K562 (cell line): ENCODE results near the gene SPRED2. TPM values are rescaled to one million over a fixed set of nuclear protein-coding genes. Genes with fewer than 3 reads are reported as not detected.

Experiments
- ATAC-seq: fragments of 200-7000 bp; cut with Tn5 transposase; 3 replicates; pipeline ENCODE4 v1.9.1; 2020; ENCODE audit warnings: moderate library complexity
- BruUV-seq: library from RNA; stranded (reverse); fragments of 400-500 nt; replicated peaks from 2 replicates; lab custom pipeline; 2021; lab: Mats Ljungman, UMichigan
- CTCF ChIA-PET: fragments of 300-600 bp; formaldehyde crosslinking; extraction: SDS; loops from one replicate; lab custom pipeline; 2021; ENCODE audit warnings: low intra/inter-chr PET ratio; lab: Yijun Ruan, JAX
- POLR2A ChIA-PET: fragments of 300-600, 350-650 bp; sonication (Branson Sonifier 250); formaldehyde crosslinking; extraction: SDS; loops from one replicate; lab custom pipeline; 2021; ENCODE audit warnings: antibody characterized with exemption, inconsistent platforms; lab: Yijun Ruan, JAX
- DNase-seq, 4 experiments: peaks; one replicate each; pipeline versions ENCODE4 v3.0.0 to v3.0.0-alpha.2; 2011 to 2018; ENCODE audit warnings: low spot score in 3 of 4, mixed read lengths in 3 of 4; ENCODE audit errors: extremely low read depth in 1 of 4
- FAIRE-seq: peaks from 2 replicates; lab custom pipeline; 2011; peaks lifted over from hg19 to GRCh38; lab: Jason Lieb, UNC
- H2AFZ ChIP-seq: 2 replicates; pipeline ENCODE4 v1.6.0; 2011; ENCODE audit warnings: low read depth, low read length, control low read depth, inconsistent platforms
- H3K27ac ChIP-seq: fragments of 200-600 bp; 3 replicates; pipeline ENCODE4 v1.8.0; 2011; ENCODE audit warnings: low read depth, mild to moderate bottlenecking, control low read depth, inconsistent platforms, low read length, moderate library complexity, mixed read lengths; ENCODE audit errors: extremely low read depth
- H3K27me3 ChIP-seq, 2 experiments: fragments of 300-600 bp in 1 of 2; 2 replicates in 1 of 2; 3 replicates in 1 of 2; pipeline versions ENCODE4 v1.6.0 to v1.8.0; 2011; ENCODE audit warnings: inconsistent platforms in 2 of 2, low read length in 2 of 2, mild to moderate bottlenecking in 1 of 2, mixed read lengths in 1 of 2, moderate library complexity in 1 of 2; ENCODE audit not compliant: control insufficient read depth in 2 of 2, insufficient read depth in 2 of 2
- H3K36me3 ChIP-seq: fragments of 300-600 bp; 3 replicates; pipeline ENCODE4 v1.8.0; 2011; ENCODE audit warnings: mild to moderate bottlenecking, low read length, inconsistent platforms; ENCODE audit not compliant: control insufficient read depth, insufficient read depth
- H3K4me1 ChIP-seq, 2 experiments: fragments of 200-600 bp in 1 of 2; replicated peaks in 1 of 2; 2 replicates in 1 of 2; 3 replicates in 1 of 2; pipeline versions ENCODE4 v1.5.1 to v1.8.0; 2011; ENCODE audit warnings: inconsistent platforms in 2 of 2, low read length in 2 of 2, mild to moderate bottlenecking in 1 of 2, mixed read lengths in 1 of 2, moderate library complexity in 1 of 2; ENCODE audit not compliant: control insufficient read depth in 2 of 2, insufficient read depth in 2 of 2
- H3K4me2 ChIP-seq: 2 replicates; pipeline ENCODE4 v1.6.1; 2011; ENCODE audit warnings: low read length, control low read depth, inconsistent platforms, mixed read lengths; ENCODE audit not compliant: insufficient read depth
- H3K4me3 ChIP-seq: fragments of 200-600 bp; sonication (generic), shearing (Covaris generic); 2 replicates; pipeline ENCODE4 v1.5.1; 2016; ENCODE audit warnings: control low read depth, inconsistent platforms
- H3K79me2 ChIP-seq: fragments of 200-600 bp; 3 replicates; pipeline ENCODE4 v1.8.0; 2011; ENCODE audit warnings: low read length, inconsistent platforms; ENCODE audit not compliant: control insufficient read depth, insufficient read depth
- H3K9ac ChIP-seq, 2 experiments: 2 replicates each; pipeline versions ENCODE4 v1.6.0 to v1.6.1; 2011; ENCODE audit warnings: low read depth in 2 of 2, low read length in 2 of 2, control low read depth in 1 of 2, inconsistent platforms in 1 of 2, mild to moderate bottlenecking in 1 of 2, mixed read lengths in 1 of 2; ENCODE audit not compliant: insufficient read depth in 1 of 2
- H3K9me1 ChIP-seq: one replicate; pipeline ENCODE4 v1.6.0; 2011; ENCODE audit warnings: inconsistent platforms, mild to moderate bottlenecking, low read length, moderate library complexity; ENCODE audit not compliant: control insufficient read depth, insufficient read depth
- H3K9me3 ChIP-seq: replicated peaks from 2 replicates; pipeline ENCODE4 v1.5.1; 2011; ENCODE audit warnings: low read depth, low read length, inconsistent platforms; ENCODE audit not compliant: control insufficient read depth, insufficient read depth
- H4K20me1 ChIP-seq: replicated peaks from 2 replicates; pipeline ENCODE4 v1.6.1; 2011; ENCODE audit warnings: low read length, inconsistent platforms, mixed read lengths; ENCODE audit not compliant: control insufficient read depth, insufficient read depth
- ARID3A ChIP-seq: IDR thresholded peaks from 2 replicates; pipeline ENCODE4 v1.6.1; 2012; ENCODE audit warnings: low read depth, low read length, improper control_type of control experiment, borderline replicate concordance
- CBX5 ChIP-seq: IDR thresholded peaks from 2 replicates; pipeline ENCODE4 v1.6.1; 2014; ENCODE audit warnings: low read depth, borderline replicate concordance
- CREM ChIP-seq: IDR thresholded peaks from 2 replicates; pipeline ENCODE4 v1.6.1; 2014; ENCODE audit warnings: antibody characterized with exemption, low read depth
- CTCF ChIP-seq, 3 experiments: IDR thresholded peaks in 2 of 3; conservative IDR thresholded peaks in 1 of 3; 2 replicates each; pipeline ENCODE4 v1.5.1; 2011 to 2012; ENCODE audit warnings: low read length in 3 of 3, mild to moderate bottlenecking in 3 of 3, control low read depth in 2 of 3, improper control_type of control experiment in 1 of 3, inconsistent platforms in 1 of 3, low read depth in 1 of 3, mixed read lengths in 1 of 3, moderate library complexity in 1 of 3; ENCODE audit not compliant: insufficient read depth in 2 of 3
- ETV5 ChIP-seq: sonication (generic); formaldehyde crosslinking; IDR thresholded peaks from 2 replicates; pipeline ENCODE4 v1.4.0; 2020; ENCODE audit warnings: low read depth, mild to moderate bottlenecking, missing genetic modification reagents
- HNRNPUL1 ChIP-seq: fragments of 200-400 bp; formaldehyde crosslinking; IDR thresholded peaks from 2 replicates; pipeline ENCODE4 v1.6.1; 2017; ENCODE audit warnings: low read length
- HSF4 ChIP-seq: fragments of 250-450 bp; sonication (Bioruptor Pico); IDR thresholded peaks from 2 replicates; pipeline ENCODE4 v2.1.2; 2022; ENCODE audit warnings: mild to moderate bottlenecking, moderate library complexity, borderline replicate concordance
- MXD1 ChIP-seq: fragments of 250-450 bp; sonication (Bioruptor Pico); IDR thresholded peaks from 2 replicates; pipeline ENCODE4 v1.8.0; 2021; ENCODE audit warnings: borderline replicate concordance, mild to moderate bottlenecking, moderate library complexity; ENCODE audit not compliant: poor library complexity, severe bottlenecking
- NFIC ChIP-seq: fragments of 450-650 bp; IDR thresholded peaks from 2 replicates; pipeline ENCODE4 v1.6.1; 2017; ENCODE audit warnings: mild to moderate bottlenecking, inconsistent platforms
- PYGO2 ChIP-seq: fragments of 450-650 bp; IDR thresholded peaks from 2 replicates; pipeline ENCODE4 v1.6.1; 2016; ENCODE audit warnings: mild to moderate bottlenecking, missing genetic modification characterization, moderate library complexity, missing compliant biosample characterization
- RBM14 ChIP-seq: fragments of 200-400 bp; formaldehyde crosslinking; IDR thresholded peaks from 2 replicates; pipeline ENCODE4 v1.6.1; 2018; ENCODE audit warnings: low read depth, mild to moderate bottlenecking, low read length, moderate library complexity, borderline replicate concordance; ENCODE audit not compliant: insufficient read depth
- SAFB ChIP-seq: fragments of 200-400 bp; formaldehyde crosslinking; IDR thresholded peaks from 2 replicates; pipeline ENCODE4 v1.6.1; 2017; ENCODE audit warnings: low read depth, low read length, borderline replicate concordance
- TARDBP ChIP-seq: fragments of 450-650 bp; IDR thresholded peaks from 2 replicates; pipeline ENCODE4 v1.6.1; 2016
- TFE3 ChIP-seq: fragments of 450-650 bp; formaldehyde crosslinking; IDR thresholded peaks from 2 replicates; pipeline ENCODE4 v1.4.0; 2020; ENCODE audit warnings: mild to moderate bottlenecking, mixed read lengths
- U2AF1 ChIP-seq: fragments of 200-400 bp; formaldehyde crosslinking; optimal IDR thresholded peaks from 2 replicates; pipeline ENCODE3; 2017; ENCODE audit warnings: mild to moderate bottlenecking, low read depth, low read length, moderate library complexity
- ZNF263 ChIP-seq: sonication (generic); formaldehyde crosslinking; IDR thresholded peaks from 2 replicates; pipeline ENCODE4 v1.8.0; 2022; ENCODE audit warnings: mild to moderate bottlenecking, missing genetic modification reagents, borderline replicate concordance
- ZNF436 ChIP-seq: fragments of 250-450, 450-650 bp; sonication (Bioruptor Pico); formaldehyde crosslinking; IDR thresholded peaks from 2 replicates; pipeline ENCODE4 v1.7.0; 2020; ENCODE audit warnings: mild to moderate bottlenecking
- WGBS: fragments of 100-300 bp; shearing (Covaris generic); methylation state at CpG from one replicate; pipeline ENCODE4 v1.1.6; 2016; ENCODE audit warnings: low coverage, mixed read lengths; ENCODE audit not compliant: insufficient coverage; ENCODE audit errors: missing lambda C conversion rate; 5-methylcytosine and 5-hydroxymethylcytosine counted together
- in situ Hi-C: fragments of 300-500 bp; cut with MboI; formaldehyde crosslinking; loops from 4 replicates; pipeline ENCODE4 v1.15.0; 2018; ENCODE audit warnings: inconsistent platforms, mixed read lengths
- intact Hi-C: fragments of 100-400 bp; cut with micrococcal nuclease; formaldehyde crosslinking; loops from 2 replicates; pipeline ENCODE4 v1.14.2; 2022
- polyA plus RNA-seq, 8 experiments: library from polyadenylated mRNA; depleted of rRNA in 4 of 8; stranded (reverse) in 5 of 8; unstranded in 3 of 8; fragments of >200 nt; fragmentation: Nextera tagmentation in 2 of 8; fragmentation: Illumina TruSeq in 1 of 8; extraction: Ambion mirVana in 2 of 8; extraction: Trizol in 1 of 8; gene quantifications; 2 replicates each; pipeline versions ENCODE4 v1.2.1 to v1.2.3, GENCODE V29; 2011 to 2014; ENCODE audit warnings: inconsistent platforms in 1 of 8, missing spikeins in 1 of 8
- total RNA-seq, 7 experiments: library from RNA; depleted of rRNA in 6 of 7; stranded (reverse); fragments of >200 nt in 6 of 7; fragmentation: Illumina TruSeq in 2 of 7; extraction: Trizol in 2 of 7; gene quantifications; 2 replicates each; pipeline versions ENCODE4 v1.2.1 to v1.2.3, GENCODE V29; 2011 to 2021; ENCODE audit warnings: low replicate concordance in 1 of 7

SPRED2 gene
- total and polyA plus RNA-seq, 9 of the 15 experiments (the other 6 are each of a cell fraction or from before 2014, with no cell fraction given): 4.6 to 50.8 (median 14.1) TPM

- Histone ChIP-seq H3K36me3 (no peaks in the 10 kb centered on the region), H3K4me2 (no peak overlapping the region), H3K79me2 (no peaks in the 10 kb centered on the region), H3K4me1 (peaks cover 4 to 17% of the 10 kb centered on the region in 2 experiments; a peak in 4 of 5 replicates), H2AFZ (no peak overlapping the region), H3K27me3 (no peaks in the 10 kb centered on the region), H3K9me1 (no peaks in the 10 kb centered on the region), H4K20me1 (no peaks in the 10 kb centered on the region), H3K4me3 (no peak overlapping the region), H3K9ac (peak overlapping the region in 1 of 2 experiments; percentile 41; a peak in 1 of 4 replicates), H3K27ac (no peak overlapping the region), H3K9me3 (no peaks in the 10 kb centered on the region)
- WGBS: 52% methylated on average over 3 of the region's 3 CpGs
- ChIA-PET CTCF (no interaction called here), POLR2A (interaction anchor here (0.6 to 1.1 kb wide), 4 partner anchors 11 to 601 kb away, joined by 3 to 6 read pairs (median 4); no protein-coding TSS in a partner anchor)
- intact Hi-C loops: no loop called here
- no peak for DNase-seq
- BruUV-seq: no TSS peak
- FAIRE-seq: no peak
- ATAC-seq: no peak
- in situ Hi-C loops: no loop called here
- TF ChIP-seq HSF4 (CRISPR knock-in tag) (no peak), HNRNPUL1 (no peak), ZNF263 (CRISPR knock-in tag) (no peak), CBX5 (no peak), SAFB (no peak), NFIC (no peak), ARID3A (no peak), PYGO2 (tag) (no peak), TARDBP (no peak), TFE3 (CRISPR knock-in tag) (no peak), CREM (no peak), ZNF436 (CRISPR knock-in tag) (no peak), U2AF1 (no peak), MXD1 (CRISPR knock-in tag) (no peak), ETV5 (CRISPR knock-in tag) (no peak), RBM14 (no peak), CTCF (IDR thresholded peaks at IDR 0.05 in 2 of 3, conservative IDR thresholded peaks at IDR 0.05 in 1 of 3; ENCODE audit: insufficient read depth in 2 of 3, low read depth in 1 of 3, low read length in 3 of 3) (no peak)
Observed at GRCh38 chr2:65282477-65283053, 149.8 kb downstream of the SPRED2 start.
